ENCODE results near the gene PPM1A.
"Not testable (repeated sequence)": the region's sequence is repeated elsewhere in the genome, so short reads cannot be mapped to it uniquely, and the experiment has no call there.

PPM1A gene

DNA sequence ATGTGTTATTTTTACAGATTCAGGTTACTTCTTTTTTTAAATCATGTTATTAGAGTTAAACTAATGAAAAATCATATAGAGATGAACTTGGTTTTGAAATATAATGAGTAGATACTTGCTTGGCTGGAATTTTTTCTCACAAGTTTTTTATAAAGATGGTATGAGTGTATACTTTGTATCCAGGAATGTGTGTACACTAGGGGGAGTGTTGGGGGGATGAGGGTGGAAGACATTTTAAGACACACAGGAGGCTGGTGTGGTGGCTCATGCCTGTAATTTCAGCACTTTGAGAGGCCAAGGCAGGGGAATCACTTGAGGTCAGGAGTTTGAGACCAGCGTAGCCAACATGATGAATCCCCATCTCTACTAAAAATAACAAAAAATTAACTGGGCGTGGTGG, 23.2 kb downstream of the PPM1A start:
- DNase-seq, result no peak

DNA sequence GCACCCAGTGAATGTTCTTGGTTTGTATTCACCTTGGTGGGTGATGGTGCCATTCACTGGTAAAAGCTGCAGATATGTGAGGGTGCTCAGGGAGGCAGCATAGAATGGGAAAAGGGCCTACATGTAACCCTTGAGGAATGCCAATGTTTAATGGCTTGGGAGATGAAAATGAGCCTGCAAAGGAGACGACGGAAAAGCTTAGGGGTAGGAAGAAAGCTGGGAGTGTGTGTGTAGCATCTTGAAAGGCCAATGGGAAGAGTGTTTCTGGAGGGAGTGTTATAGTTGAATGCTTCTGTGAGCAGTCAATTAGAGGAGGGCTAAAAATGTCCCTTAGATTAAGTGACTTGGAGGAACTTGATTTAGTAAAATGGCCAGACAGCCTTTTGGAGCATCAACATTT, 24.9 kb downstream of the PPM1A start:
- DNase-seq, result no peak

DNA sequence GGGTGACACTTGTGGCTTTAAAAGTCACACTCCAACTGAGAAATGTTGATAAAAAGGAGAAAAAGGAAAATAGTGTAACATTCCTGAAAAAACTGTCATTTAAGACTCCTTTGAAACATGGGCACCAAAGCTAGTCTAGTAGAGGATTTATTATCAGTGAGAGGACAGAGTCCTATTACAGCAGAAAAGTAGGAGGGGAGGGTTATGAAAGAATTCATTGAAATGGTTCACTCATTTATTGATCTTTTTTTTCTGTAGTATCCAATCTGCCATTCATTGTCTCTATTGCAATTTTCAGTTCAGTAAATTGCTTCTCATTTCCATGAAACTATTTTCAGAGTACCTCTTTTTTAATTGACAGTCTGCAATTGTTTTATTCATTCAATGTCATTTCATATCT, 25.4 kb downstream of the PPM1A start:
- DNase-seq, result no peak

DNA sequence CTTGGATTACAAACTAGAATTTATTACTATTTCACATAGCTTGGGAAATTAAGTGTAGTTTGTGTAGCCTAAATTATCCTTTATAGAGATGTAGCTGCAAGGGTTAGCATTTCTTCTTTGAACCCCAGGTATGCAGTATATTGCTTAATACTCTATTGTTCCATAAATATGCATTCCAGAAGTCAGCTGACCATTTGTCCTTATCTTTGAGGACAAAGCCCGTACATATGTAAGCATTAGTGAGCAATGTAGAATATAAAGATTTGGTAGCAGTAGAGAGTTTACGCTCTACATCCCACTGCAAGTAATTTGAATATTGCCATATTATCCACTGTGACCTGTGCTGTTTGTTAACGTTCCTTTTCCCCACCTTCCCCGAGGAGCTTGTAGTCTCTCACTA, 26.9 kb downstream of the PPM1A start:
- DNase-seq, result no peak

DNA sequence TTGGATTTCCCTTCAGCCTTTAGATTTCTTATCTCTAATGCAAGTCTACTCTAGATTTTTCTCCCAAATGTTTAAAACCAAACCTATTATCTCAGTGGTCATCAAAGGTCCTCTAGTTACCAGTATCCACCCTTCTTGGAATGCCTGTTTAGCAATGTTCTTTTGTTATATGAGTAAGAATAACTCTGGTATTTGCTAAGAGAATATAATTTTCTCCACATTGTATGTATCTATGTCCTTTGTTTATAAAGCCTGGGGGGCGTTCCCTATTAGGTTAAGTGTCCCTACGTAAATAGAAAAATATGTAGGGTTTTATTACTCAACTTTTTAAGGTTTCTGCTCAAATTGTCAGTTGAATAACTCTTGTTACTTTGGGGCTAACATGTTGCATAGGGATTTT, 27.3 kb downstream of the PPM1A start:
- DNase-seq, result no peak

DNA sequence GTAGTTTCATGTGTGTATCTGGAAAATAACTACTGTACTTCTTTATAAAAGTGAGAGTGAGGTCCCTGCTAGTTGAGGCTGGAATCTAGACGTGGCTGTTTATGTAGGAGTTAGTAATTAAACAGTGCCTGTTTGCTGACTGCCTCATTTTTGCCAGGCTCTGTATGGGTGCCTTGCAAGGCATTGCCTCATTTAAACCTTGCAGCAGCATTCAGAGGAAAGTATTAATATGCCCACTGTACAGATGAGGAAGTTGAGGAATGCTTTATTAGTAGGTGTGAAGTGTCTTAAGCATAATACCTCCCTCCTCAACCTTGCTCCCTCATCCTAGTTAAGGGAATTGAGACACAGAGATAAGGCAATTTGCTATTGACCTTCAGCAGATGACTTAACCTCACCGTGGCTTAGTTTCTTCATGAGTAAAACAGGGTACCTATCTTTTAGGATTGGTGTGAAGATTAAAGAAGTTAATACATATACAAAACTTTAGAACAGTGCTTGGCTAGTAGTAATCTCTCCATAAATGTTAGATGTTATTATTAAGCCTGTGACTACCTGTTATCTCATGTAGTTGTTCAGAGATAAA, 28.7 kb downstream of the PPM1A start:
- DNase-seq, result no peak

DNA sequence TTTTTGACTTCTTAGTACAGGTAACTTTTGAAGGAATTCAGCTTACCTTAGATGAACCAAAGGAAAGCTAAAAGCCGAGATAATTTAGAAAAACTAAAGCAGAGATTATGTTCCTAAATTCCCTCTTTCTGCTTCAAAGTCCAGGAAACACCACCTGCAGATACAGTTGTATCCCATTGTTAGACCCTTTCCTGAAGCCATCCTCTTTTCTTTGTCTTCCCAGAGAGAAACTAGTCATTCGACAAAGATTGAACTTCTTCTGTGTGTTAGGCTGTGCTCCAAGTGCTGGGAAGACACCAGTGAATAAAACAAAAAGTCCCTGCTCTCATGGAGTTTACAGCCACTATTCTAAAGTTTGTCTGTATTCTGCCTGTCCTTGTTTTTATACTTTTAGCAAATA, 29.3 kb downstream of the PPM1A start:
- no peak for DNase-seq

DNA sequence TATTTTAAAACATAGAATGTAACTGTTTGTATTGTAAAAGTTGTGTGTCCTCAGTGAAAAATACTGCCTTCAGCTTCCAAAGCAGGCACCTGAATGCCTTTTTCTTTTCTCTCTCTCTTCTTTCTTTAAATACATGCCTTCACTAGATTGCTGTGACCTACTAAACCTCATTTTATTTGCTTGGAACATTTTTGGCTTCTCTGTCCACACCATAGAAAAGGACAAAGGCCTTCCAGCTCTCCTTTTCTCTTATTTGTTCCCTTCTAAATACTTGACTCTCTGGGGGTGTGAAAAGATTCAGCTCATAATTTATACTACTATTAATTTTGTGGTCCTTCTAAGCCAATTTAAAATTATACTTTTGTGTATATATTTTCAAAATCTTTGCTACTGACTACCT, 38.4 kb downstream of the PPM1A start:
- no peak for DNase-seq

DNA sequence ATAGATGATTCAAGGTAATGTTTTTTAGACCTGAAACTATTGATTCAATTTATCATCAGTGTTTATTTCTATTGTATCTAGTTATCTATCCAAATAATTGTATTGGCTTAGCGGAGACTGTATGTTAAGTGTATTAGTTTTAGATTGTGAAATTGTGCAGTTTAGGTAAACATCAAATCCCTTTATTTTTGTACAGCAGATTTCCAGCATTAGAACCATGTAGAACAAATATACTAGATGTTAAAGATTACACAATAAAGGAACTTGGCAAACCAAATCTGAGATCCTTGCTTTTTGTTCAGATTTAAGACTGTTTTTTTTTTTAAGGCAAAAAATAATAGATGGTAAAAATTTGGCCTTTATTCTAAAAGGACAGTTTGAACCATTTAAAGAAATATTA, 39.3 kb downstream of the PPM1A start:
- DNase-seq, result no peak

DNA sequence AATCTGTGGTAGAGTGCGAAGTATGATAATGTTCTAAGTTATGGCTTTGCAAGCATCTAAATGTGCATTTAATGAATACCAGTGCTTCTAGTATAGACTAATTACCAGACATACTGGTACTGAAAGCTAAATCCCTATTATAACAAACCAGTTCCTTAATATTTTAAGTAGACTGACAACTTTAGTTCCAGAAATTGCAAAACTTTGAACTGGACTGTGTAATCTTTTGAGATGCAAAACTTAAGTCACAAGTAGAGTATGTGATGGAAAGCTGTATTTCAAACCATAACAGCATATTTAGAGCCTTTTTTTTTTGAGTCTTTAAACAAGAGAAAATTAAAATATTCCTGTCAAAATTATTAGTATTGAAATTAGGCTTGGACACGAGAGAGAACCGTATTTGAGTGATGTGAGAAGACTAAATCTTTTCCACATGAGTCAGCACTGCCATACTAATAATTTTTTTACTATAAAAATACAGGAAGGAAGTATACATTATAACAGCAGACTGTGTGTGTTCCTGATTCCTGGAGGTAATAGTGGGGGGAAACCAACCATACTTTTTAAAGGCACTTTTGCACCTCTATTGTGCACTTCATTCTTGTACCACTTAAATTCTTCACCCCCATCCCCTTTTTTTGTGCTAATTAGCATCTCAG, 45.5 kb downstream of the PPM1A start:
- DNase-seq, result no peak

DNA sequence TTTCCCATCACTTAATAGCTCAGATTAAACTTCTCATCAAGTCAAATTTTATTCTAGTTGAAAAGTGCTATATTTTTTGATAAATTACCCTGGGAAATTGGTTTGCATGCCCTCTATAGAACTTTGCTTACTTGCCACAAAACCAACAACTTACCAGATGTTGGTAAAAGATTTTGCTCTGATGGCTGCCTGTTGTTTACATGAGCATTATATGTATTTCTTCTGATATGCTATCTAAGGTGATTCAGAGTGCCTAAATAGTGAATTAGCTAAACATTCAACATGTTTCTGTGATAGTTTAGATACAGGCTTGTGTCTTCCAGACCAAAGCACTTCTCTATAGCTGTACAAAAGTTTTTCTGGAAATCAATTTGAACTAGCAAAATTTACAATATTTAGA, 51.0 kb downstream of the PPM1A start:
- no peak for DNase-seq

DNA sequence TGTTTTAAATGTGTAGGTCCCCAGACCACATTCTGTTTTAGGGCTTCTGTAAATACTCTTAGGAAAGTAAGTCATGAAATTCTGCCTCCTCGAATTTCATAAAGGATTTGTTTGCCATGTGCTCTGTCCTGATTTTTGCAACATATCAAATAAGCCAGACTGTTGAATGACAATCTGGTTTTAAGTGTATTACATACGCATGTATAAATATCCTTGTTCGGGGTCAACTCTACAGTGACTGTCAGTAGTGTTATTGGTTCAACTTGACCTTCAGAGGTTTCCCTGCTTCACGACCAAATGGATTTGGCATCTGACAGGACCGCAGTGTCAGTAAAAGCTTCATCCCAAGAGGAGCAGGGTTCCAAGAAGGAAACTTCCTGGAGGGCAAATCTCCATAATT, 52.7 kb downstream of the PPM1A start:
- no peak for DNase-seq

DNA sequence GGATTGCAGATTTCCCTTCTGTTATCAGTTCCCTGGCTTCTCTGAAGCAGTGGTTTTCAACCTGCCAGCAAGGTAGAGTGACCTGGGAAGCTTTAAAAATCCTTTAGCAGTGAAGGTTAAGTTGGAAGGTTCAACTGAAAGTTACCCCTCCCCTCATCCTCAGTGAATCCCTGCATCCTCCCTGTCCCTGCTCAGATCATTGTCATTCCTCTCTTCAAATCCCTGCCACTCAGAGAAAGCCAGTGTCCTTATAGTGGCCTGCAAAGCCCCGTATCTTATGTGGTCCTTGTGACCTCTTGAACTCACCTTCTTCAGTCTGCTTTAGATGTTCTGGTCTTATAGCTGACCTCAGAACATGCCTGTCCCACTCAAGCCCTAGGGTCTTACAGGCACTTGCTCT, 53.6 kb downstream of the PPM1A start:
- DNase-seq, result no peak

DNA sequence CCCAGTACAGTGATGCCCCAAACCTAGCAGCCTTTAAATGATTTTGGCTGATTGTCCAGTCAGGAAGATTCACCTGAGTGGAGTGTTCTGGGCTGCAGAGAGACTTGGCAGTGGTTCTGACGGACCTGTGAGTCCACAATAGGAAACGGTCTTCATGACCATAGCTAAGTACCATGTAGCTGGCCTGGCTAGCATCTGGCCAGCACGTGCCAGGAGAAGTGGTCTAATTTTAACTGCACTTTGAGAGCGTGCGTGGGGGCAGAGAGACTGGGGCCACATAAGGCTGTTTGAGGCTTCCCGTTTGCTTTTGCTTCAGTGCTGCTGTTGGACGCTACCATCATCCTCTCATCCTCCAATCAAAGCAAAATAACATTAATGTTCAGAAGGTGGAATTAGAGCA, 54.7 kb downstream of the PPM1A start:
- no peak for DNase-seq

DNA sequence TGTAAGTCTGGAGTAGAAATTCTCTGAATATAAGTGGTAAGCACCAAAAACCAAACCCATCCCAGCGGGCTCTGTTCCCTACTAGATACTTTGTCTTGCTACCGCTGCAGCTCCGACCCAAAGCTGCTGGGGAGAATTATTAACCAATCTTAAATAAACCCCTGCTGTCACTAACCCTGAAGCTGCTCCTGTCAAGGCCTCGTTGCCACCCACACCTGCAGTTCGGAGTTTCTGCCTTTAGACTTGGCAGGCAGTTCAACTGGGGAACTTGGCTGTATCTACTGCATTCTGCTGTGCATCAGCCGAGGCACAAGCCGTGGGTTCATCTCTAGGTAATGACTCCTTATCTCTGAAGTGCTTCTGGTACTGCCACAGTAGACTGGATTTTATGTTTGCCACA, 55.5 kb downstream of the PPM1A start:
- DNase-seq, result no peak

DNA sequence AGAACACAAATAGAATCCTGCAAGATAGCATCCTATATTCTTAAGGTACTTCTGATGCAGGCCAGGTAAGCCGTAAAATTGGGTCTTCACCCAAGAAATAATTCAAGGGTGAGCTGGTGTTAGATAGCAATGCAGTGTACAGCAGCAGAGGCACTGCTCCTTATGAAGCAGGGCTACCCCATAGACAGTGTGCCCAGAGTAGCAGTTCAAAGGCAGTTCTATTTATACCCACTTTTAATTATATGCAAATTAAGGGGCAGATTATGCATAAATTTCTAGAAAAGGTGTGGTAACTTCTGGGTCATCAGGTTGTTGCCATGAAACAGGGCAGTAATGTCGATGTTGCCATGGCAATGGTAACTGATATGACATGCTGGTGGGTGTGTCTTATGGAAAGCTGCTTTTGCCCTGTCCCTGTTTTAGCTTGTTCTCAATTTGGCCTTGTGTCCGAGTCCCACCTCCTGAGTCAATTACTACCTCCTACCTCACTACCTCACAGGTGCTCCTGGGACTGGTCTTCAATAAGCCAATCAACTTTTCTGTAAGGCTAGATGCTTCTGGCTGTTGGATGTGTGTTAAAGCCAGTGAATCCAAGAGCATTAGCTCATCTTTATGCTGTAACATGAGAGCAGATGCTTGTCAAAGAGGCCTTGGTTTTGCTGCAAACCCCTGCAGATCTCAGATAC, 61.0 kb downstream of the PPM1A start:
- no peak for DNase-seq

DNA sequence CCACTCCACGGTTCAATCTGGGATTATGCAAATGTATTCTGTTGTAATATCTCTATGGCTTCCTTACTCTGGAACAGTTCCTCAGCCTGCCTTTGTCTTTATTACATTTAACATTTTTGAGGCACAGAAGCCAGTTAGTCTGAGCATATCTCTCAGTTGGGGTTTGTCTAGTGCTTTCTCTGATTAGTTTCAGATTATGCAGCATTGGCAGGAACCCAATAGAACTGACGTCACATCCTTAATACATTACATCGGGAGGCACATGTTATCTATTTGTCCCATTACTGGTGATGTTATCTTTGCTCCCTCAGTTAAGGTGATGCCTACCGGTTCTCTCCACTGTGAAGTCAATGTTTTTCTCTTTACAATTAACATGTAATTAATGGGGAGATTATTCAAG, 62.4 kb downstream of the PPM1A start:
- no peak for DNase-seq

DNA sequence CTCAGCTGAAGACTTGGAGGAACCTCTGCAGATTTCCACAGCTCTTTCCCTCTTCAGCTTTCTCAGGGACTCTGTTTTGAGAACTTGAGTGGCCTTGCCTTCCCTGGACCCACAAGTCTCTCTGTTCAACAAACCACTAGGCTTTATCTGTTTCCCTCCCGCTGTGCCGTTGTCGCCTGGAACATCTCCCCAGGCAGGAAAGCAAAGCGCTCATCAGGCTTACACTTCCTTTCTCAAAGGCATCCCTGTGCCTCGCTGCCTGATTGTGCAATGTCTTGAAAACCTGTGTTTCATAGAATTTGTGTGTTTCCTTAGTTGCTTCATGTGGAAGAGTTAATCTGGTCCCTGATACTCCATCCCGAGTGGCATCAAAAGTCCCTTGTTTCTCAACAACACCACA, 64.1 kb downstream of the PPM1A start:
- DNase-seq, result no peak

DNA sequence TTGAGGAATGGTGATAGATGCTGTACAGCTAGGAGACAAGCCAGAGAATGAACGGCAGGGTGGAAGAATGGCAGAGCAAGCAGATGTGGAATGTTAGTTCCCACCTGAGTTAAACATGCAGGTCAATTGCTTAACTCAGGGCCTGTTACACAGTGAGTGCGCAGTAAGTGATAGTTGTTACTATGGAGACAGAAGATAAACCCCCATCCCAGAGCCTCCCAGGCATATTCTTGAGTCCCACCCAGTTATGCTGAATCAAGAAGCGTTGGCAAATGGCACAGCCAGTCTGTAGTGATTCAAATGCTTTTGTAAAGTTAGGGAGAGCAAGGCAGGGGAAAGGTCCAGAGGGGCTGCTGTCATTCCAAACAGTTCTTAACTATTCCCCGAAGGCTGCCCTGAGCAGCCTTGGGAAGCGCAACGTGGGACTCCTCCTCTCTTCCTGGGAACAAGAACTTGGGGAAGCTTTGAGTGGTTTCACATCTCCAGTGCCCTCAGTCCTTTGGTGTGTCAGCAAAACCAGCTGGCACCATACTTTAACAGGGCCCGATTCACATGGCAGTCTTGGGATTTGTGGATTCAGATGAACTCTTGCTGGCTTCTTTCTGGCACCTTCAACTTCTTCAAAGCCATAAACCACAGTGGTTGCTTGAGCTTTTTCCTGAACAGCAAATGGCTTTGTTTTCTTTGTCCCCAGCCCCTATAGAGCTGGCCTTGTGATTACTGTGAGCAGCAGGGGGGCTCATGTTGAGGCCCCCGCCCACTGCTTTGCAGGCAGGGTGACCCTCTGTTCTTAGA, 66.4 kb downstream of the PPM1A start:
- no peak for DNase-seq

DNA sequence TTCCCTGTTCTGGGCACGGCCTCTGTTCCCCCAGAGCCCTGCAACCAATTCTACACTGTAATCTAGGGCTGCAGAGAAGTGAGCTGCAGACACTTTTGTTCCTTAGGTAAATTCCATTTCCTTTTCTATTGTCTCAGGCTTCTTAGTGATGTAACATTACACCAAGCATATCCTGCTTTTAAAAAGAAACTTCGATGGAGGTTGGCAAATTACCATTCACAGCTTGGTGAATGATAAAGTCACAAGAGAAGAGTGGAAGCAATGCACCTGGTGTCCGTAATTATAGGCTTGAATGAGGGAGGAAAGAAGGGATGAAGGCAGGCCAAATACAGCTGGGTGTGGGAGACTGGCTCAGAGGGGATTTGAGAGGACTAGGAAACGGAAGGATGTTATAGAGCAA, 68.6 kb downstream of the PPM1A start:
- DNase-seq, result no peak

DNA sequence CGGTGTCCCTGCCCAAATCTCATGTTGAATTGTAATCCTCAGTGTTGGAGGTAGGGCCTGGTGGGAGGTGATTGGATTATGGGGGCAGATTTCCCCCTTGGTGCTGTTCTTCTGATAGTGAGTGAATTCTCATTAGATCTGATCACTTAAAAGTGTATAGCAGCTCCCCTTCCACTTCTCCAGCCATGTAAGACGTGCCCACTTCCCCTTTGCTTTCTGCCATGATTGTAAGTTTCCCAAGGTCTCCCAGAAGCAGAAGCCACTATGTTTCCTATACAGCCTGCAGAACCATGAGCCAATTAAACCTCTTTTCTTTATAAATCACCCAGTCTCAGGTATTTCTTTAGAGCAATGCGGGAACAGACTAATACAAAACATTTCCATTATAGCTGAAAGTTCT, 71.8 kb downstream of the PPM1A start:
- DNase-seq, result not testable (repeated sequence)

DNA sequence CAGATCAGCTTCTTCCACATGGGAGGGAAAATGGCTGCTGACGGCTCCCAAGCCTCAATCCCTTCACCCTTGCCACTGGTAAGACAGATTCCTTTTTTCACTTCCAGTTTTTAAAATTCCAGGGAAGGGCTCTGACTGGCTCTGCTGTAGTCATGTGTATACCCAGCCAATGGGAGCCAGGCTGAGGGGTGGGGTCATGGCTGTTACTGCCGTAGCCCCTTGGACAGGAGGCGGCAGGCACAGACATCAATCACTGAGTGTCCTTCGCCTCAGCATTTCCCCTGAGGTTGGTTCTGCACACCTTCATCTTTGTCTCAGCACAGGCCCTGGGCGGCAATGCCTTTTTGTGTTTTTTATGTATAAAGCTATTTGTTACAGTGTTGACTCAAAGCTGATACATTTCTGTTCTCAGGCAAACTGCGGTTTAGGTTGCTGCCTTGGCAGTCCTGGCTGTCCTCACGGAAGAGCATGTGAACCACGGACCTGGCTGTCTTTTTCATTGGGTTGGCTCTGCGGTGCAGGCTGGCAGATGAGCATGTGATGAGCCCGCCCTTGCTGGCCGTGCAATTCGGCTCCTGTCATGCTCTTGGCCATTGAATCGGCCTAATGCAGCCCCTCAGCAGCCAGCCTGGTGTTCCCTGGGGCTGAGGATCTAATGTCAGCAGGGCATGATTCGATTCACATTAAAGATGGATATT, 74.3 kb downstream of the PPM1A start:
- DNase-seq, result no peak

DNA sequence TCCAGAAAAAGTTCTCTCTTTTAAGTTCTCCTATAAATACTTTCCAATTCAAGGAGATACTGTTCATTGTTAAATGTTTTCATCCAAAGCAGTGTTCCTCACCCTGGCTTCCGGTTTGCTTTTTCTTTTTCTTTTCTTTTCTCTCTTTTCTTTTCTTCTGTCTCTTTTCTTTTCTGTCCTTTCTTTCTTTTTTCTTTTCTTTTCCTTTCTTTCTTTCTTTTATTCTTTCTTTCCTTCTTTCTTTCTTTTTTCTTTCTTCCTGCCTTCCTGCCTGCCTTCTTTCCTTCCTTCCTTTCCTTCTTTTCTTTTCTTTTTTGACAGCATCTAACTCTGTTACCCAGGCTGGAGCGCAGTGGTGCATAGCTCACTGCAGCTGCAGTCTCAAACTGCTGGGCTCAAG, 75.8 kb downstream of the PPM1A start:
- no peak for DNase-seq

All from DMS 273 treated with DMSO at 0.1 percent for 48 hours (cell line).